Colonic mucosa (tissue), 4 donors: Measurements from ENCODE around the gene RFT1. TPM values are rescaled to one million over a fixed set of nuclear protein-coding genes. Genes with fewer than 3 reads are reported as not detected.

Experiments used
- DNase-seq: peaks from one replicate; pipeline ENCODE4 v3.0.0-alpha.2; 2020
- H3K27ac ChIP-seq: fragments of 200-600 bp; one replicate; pipeline ENCODE4 v1.8.0; 2021
- H3K27me3 ChIP-seq: fragments of 200-600 bp; one replicate; pipeline ENCODE4 v1.8.0; 2021
- H3K36me3 ChIP-seq: fragments of 200-600 bp; one replicate; pipeline ENCODE4 v1.8.0; 2021
- H3K4me1 ChIP-seq: fragments of 200-600 bp; one replicate; pipeline ENCODE4 v1.8.0; 2021; ENCODE audit warnings: mild to moderate bottlenecking
- H3K4me3 ChIP-seq: fragments of 200-600 bp; one replicate; pipeline ENCODE4 v1.8.0; 2021
- H3K9ac ChIP-seq, 2 donors: one replicate each; pipeline ENCODE4 v1.7.0; 2013; ENCODE audit warnings: control low read depth in 2 of 2, low read depth in 2 of 2, low read length in 2 of 2
- H3K9me3 ChIP-seq: fragments of 200-600 bp; one replicate; pipeline ENCODE4 v1.8.0; 2021
- intact Hi-C: fragments of 100-400 bp; cut with DNase I; formaldehyde crosslinking; loops from one replicate; pipeline ENCODE4 v1.14.1; 2022
- total RNA-seq, 2 donors: library from RNA; stranded (reverse); fragmentation: NEBNext Ultra II Directional in 1 of 2; extraction: Animal tissue kit (Norgen Biotek cat#: 25700) in 1 of 2; gene quantifications; one replicate each; pipeline ENCODE4 v1.2.1, GENCODE V29; 2021
- TF ChIP-seq, protein P1 (sequence below): fragments of 200-600 bp; IDR thresholded peaks from one replicate; pipeline ENCODE4 v1.8.0; 2022; ENCODE audit warnings: antibody characterized with exemption, mild to moderate bottlenecking
- donor health status: healthy.
- donor health status: DM: no; HTN: no; CAD: no.
- donor health status: DM: no; HTN: no; CAD: no.

RFT1 gene
- total RNA-seq, 2 donors from 2014 or later, result 15.3 to 30.4 TPM

DNA sequence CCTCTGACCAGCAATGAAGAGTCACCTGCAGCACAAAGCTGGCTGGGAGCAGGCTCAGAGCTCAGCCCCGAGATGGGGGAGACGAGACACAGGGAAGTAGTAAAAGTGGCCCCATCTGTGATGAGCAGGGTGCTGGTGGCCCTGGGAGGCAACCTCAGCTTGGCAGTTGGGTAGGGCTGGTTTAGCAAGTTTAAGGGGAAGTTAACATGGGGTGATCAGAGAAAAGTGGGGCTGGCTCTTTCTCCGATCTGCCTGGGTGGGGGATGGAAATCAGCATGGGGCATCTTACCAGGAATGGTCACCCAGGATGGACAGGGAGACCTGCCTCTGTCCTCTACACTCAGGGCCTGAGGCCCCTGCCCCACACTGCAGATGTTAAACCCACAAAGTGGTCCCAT lies 54.5 kb downstream of the RFT1 start:
- no peak overlapping the region for H3K9ac ChIP-seq
- intact Hi-C loops, result loop anchor here (10.0 kb wide), 2 partner anchors 221 to 331 kb away; no protein-coding TSS in a partner anchor
- TF ChIP-seq, protein P1, sequence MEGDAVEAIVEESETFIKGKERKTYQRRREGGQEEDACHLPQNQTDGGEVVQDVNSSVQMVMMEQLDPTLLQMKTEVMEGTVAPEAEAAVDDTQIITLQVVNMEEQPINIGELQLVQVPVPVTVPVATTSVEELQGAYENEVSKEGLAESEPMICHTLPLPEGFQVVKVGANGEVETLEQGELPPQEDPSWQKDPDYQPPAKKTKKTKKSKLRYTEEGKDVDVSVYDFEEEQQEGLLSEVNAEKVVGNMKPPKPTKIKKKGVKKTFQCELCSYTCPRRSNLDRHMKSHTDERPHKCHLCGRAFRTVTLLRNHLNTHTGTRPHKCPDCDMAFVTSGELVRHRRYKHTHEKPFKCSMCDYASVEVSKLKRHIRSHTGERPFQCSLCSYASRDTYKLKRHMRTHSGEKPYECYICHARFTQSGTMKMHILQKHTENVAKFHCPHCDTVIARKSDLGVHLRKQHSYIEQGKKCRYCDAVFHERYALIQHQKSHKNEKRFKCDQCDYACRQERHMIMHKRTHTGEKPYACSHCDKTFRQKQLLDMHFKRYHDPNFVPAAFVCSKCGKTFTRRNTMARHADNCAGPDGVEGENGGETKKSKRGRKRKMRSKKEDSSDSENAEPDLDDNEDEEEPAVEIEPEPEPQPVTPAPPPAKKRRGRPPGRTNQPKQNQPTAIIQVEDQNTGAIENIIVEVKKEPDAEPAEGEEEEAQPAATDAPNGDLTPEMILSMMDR, result no peak
- no peak overlapping the region for H3K27ac ChIP-seq
- H3K9me3 ChIP-seq, result no peaks in the 10 kb centered on the region
- H3K4me3 ChIP-seq, result no peak overlapping the region
- no peaks in the 10 kb centered on the region for H3K36me3 ChIP-seq
- DNase-seq, result no peak
- no peaks in the 10 kb centered on the region for H3K27me3 ChIP-seq
- H3K4me1 ChIP-seq, result peaks cover 4% of the 10 kb centered on the region

DNA sequence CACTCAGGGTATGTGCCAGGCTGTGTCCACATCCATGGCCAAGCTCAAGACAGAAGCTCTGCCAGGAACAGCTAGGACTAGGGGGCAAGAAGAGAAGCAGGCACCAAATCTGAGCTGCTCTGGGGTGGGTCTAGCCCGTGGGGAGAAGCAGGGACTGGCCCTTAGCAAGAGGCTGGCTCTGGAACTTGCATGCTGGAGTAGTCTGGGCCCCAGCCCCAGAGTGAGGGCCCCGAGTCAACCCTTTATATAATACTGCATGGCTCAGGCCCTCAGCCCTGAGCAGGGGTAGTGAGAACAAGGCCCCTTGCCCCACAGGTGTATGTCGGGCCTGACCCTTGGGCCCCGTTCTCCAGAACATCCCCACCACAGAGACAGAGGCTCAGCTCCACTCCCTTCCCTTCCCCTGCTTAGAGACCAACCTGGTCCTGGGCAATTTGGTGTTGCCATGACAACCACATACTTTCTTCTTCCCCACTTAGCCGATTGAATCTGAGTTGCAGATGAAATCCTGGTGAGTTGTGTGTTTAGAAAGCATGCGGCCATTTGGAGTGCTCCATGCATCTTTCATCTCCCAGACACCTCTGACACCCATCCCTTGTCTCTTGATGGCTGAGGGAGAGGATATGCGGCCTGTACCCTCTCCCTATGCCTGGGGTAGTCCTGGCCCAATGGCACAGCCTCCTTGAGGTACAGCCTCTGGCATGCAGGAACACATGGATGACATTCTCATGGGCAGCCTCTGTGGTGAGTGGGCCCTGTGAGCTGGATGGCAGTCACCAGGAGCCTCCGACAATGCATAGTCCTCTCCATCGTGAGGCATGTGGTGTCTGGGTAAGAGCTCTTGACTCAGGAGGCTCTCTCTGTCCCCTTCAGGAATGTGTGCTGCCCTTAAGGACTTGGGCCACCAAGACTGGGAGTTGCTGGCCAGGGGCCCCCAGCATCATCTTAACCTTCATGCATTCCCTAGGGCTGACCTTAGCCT lies 55.2 kb downstream of the RFT1 start:
- Histone ChIP-seq H3K27ac (no peak overlapping the region), H3K27me3 (no peaks in the 10 kb centered on the region), H3K9me3 (no peaks in the 10 kb centered on the region), H3K4me1 (peaks cover 4% of the 10 kb centered on the region), H3K4me3 (no peak overlapping the region), H3K9ac (no peak overlapping the region), H3K36me3 (no peaks in the 10 kb centered on the region)
- intact Hi-C loops, result loop anchor here (10.0 kb wide), 2 partner anchors 220 to 330 kb away; no protein-coding TSS in a partner anchor
- TF ChIP-seq, protein P1, result no peak
- no peak for DNase-seq

DNA sequence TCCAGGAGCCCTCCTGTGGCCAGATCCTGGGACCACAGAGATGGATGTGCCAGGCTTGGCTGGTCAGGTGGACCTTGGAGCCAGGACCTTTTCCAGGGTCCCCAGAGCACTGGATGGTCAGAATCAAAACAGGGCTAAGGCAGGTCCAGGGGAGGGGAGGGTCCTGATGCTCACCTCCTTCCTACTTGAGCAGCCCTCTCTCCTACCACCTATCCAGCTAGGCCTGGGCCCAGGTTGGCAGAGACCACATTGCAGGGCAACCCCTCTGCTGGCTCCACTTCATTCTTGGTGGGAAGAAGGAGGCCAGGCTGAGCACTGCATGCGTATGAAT lies 55.9 kb downstream of the RFT1 start:
- Histone ChIP-seq H3K9me3 (no peaks in the 10 kb centered on the region), H3K9ac (no peak overlapping the region), H3K27ac (no peak overlapping the region), H3K27me3 (no peaks in the 10 kb centered on the region), H3K36me3 (no peaks in the 10 kb centered on the region), H3K4me1 (peaks cover 4% of the 10 kb centered on the region), H3K4me3 (no peak overlapping the region)
- TF ChIP-seq, protein P1, result no peak
- no peak for DNase-seq
- intact Hi-C loops, result loop anchor here (10.0 kb wide), 2 partner anchors 220 to 330 kb away; no protein-coding TSS in a partner anchor

DNA sequence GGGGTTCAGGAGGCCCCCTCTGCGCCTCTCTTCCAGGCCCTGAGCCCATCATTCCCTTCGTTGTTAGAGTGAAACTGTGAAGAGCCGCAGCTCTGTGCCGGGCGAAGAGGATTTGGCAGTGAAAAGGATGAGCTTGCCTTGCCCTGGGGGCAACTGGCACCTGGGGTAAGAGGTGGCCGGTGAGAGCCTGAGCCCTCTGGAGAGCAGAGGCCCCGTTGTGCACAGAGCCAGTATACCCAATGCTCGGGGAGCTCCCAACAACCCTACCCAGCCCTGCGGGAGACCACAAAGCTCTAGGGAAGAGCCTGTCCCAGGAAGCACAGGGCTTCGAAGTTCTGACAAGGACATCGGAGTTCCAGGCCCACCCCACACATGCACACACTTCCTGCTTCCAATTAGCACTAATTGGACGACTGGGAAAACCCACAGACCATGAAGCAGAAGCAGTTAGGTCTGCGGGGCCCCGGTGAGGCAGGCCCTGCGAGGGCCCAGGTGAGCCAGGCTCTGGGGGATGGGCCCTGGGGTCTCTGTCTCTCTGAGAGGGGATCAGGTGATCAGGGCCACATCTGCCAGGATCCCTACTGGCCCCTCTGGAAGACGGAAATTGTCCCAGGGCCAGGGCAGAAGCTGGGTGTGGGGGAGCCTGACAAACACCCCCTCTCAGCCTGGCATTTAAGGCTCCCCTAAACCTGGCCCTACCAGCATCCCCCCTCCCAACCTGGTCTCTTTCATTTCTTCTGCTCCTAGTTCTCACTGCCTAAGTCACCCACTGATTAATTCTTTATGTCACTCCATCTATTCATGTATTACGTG lies 56.5 kb downstream of the RFT1 start:
- no peaks in the 10 kb centered on the region for H3K27me3 ChIP-seq
- H3K9ac ChIP-seq, result peak overlapping the region in 1 of 2 donors; percentile 87
- TF ChIP-seq, protein P1, result no peak
- intact Hi-C loops, result loop anchor here (10.0 kb wide), 2 partner anchors 219 to 329 kb away; no protein-coding TSS in a partner anchor
- H3K9me3 ChIP-seq, result no peaks in the 10 kb centered on the region
- no peak for DNase-seq
- no peak overlapping the region for H3K27ac ChIP-seq
- H3K36me3 ChIP-seq, result no peaks in the 10 kb centered on the region
- peak overlapping the region; percentile 80 for H3K4me3 ChIP-seq
- H3K4me1 ChIP-seq, result peaks cover 4% of the 10 kb centered on the region
